GM19099 (cell line): ENCODE results near the gene NUMB.

Experiments used
- POLR2A ChIP-seq: IDR thresholded peaks from 3 replicates; pipeline ENCODE4 v1.6.1; 2011; ENCODE audit warnings: low read depth; ENCODE audit not compliant: insufficient read length; ENCODE audit errors: extremely low read depth

Gene NUMB

DNA sequence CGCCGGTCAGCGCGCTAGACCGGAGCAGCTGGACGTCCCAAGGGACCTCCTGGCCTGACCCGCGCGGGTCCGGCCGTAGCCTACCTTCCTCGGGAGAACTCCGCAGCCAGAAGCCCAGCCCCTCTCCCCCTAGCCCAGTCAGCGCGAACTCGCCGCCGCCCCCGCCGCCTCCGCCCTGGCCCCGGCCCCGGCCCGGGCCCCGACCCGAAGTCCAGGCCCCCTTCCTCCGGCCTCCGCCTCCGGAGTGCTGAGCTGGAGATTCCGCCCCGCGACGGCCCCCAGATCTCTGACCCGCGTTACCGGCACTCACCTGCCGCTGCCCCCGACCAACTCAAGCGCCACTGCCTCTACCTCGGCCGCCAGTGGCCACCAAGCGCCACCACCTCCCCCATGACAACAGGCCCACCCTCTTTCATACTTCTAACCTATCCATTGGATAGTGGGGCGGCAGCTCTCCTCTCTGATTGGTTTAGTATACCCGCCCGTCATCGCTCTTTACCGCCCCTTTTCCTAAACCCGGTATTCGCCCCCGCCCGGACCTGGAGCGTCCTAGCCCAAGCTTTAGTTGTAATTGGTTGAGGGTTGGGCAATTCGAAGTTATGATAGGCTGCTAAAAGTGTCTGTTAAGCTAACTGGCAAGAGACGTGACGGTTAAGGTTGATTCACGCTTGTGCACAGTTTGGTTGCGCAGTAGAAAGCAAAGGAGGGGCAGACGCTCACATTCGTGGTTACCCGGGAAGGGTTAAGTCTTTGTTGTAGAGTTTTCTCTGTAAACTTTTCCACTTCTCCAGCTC, at the start of gene NUMB:
TSS of gene NUMB (minus strand) at position 364 of the 794 bp plus-strand sequence. CDS start 102,795 bp downstream, outside the sequence.
- peak; percentile 83 for TF ChIP-seq POLR2A

DNA sequence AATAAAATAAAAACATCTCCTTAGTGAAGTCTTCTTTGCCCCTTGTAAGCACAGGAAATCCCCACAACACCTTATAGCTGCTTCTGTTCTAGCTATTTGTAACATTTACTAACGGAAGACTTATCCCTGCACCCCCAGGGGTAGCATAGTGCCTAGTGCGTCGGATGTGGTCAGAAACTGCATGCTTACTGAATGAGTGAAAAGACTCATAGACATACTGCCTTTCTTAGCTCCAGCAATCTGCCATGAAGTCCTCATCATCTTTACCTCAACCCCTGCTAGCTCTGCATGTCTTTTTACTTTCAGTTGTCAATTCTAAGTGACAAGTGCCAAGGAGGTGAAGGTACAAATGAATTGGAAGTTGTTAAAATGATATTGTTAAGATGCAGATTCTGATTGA, 45.3 kb upstream of the NUMB start:
- TF ChIP-seq POLR2A: no peak

DNA sequence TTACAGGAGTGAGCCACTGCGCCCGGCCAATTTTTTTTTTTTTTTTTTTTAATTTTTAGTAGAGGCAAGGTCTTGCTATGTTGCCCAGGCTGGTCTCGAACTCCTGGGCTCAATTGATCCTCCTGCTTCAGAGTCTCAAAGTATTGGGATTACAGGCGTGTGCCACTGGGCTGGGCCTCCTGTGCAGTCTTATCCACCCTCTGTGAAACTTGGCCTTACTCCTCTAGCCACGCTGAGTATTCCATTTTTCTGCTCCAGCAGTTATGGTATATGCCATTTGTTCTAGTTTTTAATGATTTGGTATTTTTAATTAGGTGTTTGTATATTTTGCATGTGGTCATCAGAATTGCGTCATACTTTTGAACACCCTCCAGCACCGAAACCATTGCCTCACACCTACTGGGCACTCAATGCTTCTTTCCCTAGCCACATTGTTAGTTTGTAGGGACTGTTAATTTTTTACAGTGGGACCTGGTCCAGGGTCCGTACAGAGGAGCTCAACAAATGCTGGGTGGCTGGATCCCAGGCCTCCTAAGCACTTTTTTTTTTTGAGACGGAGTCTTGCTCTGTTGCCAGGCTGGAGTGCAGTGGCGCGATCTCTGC, 43.8 kb upstream of the NUMB start:
- TF ChIP-seq POLR2A: no peak

DNA sequence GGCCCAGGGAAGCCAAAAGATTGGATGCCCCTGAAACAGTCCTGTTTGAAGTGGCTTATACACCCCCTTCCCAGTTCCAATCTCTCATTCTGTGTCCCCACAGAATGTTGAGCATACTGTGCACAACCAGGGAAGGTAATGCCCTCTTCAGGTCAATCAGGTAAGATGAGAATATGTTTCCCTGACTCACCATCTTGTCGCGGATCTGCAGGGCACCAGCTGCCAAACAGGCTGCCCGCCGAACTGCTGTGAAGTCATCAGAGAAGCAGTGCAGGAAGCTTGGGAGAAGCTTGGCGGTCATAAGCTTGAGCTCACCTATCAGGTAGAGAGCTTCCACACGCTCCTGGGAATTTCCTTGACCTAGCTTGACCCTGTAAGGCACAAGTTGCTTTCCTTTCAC, 42.0 kb upstream of the NUMB start:
- TF ChIP-seq POLR2A: no peak

DNA sequence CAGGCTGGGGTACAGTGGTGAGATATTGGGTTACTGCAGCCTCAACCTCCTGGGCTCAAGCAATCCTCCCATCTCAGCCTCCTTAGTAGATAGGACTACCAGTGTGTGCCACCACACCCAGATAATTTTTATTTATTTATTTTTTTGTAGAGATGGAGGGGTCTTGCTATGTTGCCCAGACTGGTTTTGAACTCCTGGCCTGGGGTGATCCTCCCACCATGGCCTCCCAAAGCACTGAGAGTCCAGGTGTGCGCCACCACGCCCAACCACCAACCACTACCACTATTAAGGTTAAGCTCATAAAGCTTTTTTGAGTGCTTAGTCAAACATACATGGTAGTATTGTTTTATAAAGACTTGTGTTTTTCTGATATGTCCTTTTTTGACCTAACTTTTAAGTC, 36.2 kb upstream of the NUMB start:
- no peak for TF ChIP-seq POLR2A

DNA sequence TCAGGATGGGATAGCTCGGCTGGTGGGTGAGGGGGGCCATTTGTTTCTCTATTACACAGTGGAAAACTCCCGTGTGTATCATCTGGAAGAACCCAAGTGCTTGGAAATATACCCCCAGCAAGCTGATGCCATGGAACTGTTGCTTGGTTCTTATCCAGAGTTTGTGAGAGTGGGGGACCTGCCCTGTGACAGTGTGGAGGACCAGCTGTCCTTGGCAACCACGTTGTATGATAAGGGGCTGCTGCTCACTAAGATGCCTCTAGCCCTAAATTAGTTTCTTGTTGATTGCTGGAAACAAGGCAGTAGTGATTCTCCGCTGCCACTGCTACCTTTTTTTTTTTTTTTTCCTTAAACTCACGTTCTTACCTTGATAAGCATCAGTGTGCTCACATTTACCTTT, 34.3 kb upstream of the NUMB start:
- TF ChIP-seq POLR2A: no peak

DNA sequence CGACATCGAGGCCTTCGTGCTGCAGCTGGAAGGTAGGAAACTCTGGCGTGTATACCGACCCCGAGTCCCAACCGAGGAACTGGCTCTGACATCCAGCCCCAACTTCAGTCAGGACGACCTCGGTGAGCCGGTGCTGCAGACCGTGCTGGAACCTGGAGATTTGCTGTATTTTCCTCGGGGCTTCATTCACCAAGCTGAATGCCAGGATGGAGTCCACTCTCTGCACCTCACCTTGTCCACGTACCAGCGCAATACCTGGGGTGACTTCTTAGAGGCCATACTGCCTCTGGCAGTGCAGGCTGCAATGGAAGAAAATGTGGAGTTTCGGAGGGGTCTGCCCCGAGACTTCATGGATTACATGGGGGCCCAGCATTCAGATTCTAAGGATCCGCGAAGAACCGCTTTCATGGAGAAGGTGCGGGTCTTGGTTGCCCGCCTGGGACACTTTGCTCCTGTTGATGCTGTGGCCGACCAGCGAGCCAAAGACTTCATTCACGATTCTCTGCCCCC, 33.8 kb upstream of the NUMB start:
- no peak for TF ChIP-seq POLR2A

DNA sequence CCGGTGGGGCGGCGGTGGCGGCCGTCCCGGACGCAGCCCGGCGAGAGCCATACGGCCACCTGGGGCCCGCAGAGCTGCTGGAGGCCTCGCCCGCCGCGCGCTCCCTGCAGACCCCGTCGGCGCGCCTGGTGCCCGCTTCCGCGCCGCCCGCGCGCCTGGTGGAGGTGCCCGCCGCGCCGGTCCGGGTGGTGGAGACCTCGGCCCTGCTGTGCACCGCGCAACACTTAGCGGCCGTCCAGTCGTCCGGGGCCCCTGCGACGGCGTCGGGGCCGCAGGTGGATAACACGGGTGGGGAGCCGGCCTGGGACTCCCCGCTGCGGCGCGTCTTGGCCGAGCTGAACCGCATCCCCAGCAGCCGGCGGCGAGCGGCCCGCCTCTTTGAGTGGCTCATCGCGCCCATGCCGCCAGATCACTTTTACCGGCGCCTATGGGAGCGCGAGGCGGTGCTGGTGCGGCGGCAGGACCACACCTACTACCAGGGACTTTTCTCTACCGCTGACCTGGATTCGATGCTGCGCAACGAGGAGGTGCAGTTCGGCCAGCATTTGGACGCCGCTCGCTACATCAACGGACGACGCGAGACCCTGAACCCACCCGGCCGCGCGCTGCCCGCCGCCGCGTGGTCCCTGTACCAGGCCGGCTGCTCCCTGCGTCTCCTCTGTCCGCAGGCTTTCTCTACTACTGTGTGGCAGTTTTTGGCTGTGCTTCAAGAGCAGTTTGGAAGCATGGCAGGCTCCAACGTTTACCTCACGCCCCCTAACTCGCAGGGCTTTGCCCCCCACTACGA, 33.1 kb upstream of the NUMB start:
- TF ChIP-seq POLR2A: peak; percentile 24

DNA sequence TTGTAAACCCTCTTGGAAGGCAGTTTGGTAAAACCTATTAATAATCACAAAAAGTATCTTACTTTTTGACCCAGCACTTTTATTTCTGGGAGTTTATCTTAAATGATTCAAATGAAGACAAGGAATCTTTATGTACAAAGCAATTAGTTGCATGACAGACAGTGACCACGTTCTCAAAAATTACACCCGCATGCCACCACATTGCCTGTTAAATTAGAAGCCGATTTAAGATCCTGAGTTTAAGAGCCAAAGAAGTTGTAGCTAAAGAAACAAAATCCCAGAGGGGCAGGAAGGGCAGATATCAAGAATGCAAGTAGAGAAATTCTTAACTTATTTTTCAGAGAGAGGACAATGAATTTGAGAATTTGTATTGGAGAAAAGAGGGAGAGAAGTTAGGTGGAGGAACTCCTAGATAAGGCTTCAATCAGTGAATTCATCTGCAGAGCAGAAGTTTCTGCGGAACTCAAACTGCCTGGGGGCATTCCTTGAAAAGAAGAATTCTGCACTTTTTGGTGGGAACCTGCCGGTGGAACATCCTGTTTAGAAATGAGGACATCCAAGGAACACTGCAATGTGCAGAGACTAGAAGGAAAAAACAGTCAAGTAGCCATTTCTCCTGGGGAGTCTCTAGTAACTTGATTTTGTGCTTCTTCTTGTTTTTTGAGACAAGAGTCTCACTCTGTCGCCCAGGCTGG, 31.3 kb upstream of the NUMB start:
- no peak for TF ChIP-seq POLR2A

DNA sequence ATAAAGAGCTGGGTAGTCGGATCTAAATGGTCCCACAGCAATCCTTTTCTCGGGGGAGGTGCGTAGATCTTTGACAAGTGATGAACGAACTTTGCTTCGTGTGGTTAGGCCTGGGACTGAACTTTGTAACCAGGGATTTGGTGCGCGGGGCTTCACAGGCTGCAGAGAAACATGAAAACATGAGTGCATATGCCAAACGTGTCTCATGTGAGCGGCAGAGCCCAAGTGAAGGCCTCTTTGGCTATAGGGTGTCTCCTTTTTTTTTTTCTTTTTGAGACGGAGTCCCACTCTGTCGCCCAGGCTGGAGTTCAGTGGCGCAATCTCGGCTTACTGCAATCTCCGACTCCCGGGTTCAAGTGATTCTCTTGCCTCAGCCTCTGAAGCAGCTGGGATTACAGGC, 20.3 kb upstream of the NUMB start:
- TF ChIP-seq POLR2A: no peak

DNA sequence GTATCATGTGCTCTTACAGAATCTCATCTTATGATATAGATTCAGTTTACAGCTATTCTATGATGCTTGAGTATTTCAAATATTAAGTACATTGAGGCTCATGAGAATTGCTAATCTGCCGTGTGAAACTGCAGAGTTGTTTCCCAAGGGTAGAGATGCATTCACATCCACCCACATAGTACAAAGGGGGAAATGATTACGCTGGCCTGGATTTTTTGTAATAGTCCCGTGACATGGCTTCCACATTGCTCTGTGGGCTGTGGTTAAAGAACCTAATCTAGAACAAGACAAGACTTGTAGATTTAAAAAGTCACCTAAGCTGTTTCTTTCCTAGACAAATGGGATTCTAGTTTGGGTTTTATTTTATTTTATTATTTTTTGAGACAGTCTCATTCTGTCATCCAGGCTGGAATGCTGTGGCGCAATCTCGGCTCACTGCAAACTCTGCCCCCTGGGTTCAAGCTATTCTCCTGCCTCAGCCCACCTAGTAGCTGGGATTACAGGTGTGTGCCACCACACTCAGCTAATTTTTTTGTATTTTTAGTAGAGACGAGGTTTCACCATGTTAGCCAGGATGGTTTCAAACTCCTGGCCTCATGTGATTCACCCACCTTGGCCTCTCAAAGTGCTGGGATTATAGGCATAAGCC, 19.4 kb upstream of the NUMB start:
- TF ChIP-seq POLR2A: no peak

DNA sequence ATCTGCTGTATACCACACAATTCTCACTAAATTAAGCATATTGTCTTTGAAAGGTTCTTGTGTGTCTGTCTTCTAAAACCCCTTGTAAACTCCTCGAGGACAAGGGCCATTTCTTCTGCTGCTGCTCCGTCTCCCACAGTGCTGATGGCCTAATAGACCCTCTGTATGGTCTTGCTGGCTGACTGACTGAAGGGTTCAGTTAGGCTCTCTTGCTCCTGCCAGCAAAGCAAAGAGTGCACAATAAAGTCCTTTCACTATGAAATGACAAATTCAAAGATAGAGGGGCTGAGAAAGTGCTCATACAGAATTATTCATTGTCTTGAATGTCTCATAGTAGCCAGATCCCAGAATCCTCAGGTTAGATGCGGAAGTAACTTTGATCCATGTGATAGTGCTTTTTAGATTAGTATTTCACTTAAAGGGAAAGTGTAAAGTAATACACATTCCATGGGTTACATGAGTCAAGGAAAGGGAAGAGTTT, 18.1 kb upstream of the NUMB start:
- TF ChIP-seq POLR2A: no peak

DNA sequence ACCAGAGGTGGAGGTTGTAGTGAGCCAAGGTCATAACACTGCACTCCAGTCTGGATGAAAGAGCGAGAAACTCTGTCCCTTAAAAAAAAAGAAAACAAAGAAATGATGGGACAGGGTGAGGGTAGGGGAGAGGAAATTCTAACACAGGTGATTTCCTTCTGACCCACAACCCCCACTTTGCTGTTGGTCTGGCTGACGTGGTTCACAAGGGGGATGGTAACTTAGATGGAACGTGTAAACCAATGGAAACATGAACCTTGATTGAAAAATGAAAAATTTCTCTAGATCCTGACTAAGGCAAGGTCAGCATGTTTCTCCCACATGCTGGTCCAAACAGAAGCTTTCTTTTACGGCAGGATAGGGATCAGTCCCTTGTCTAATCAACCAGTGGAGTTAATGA, 16.6 kb upstream of the NUMB start:
- no peak for TF ChIP-seq POLR2A
